GM12892 (cell line): ENCODE measurements around the gene MRPL38.

Experiments
- POLR2A ChIP-seq: IDR thresholded peaks from 2 replicates; pipeline ENCODE4 v1.6.1; 2011; ENCODE audit warnings: low read depth, low read length, control low read depth
- POLR2AphosphoS5 ChIP-seq: IDR thresholded peaks from 2 replicates; pipeline ENCODE4 v1.6.1; 2011; ENCODE audit warnings: low read depth, low read length, control low read depth
- TAF1 ChIP-seq: IDR thresholded peaks from 2 replicates; pipeline ENCODE4 v1.6.1; 2011; ENCODE audit warnings: low read depth, mild to moderate bottlenecking, control low read depth, low read length, borderline replicate concordance

- TF ChIP-seq POLR2AphosphoS5 (no peak), POLR2A (no peak), TAF1 (no peak)
Observed at GRCh38 chr17:75888484-75888883, 16.2 kb downstream of the MRPL38 start.
